Memory B cell (primary cell): ENCODE measurements around the gene KIF26B.

Experiments used
- ATAC-seq: fragments of 150-1000 bp; cut with Tn5 transposase; 2 replicates; pipeline ENCODE4 v1.10.0; 2021; ENCODE audit warnings: low read depth, mild to moderate bottlenecking, moderate library complexity
- DNase-seq, 2 donors: peaks; one replicate each; pipeline ENCODE4 v3.0.0; 2022; ENCODE audit warnings: low spot score in 2 of 2
- H3K27ac Mint-ChIP-seq: one replicate; pipeline ENCODE4 v1.8.0; 2022; ENCODE audit warnings: mild to moderate bottlenecking, moderate library complexity, mixed read lengths
- H3K27me3 Mint-ChIP-seq: one replicate; pipeline ENCODE4 v1.8.0; 2022; ENCODE audit warnings: mixed read lengths
- H3K36me3 Mint-ChIP-seq: one replicate; pipeline ENCODE4 v1.8.0; 2022; ENCODE audit warnings: mild to moderate bottlenecking, mixed read lengths
- H3K4me1 Mint-ChIP-seq: one replicate; pipeline ENCODE4 v1.8.0; 2022; ENCODE audit warnings: mixed read lengths
- H3K4me3 Mint-ChIP-seq: one replicate; pipeline ENCODE4 v1.8.0; 2022; ENCODE audit warnings: mild to moderate bottlenecking, moderate library complexity, mixed read lengths
- H3K9me3 Mint-ChIP-seq: one replicate; pipeline ENCODE4 v1.8.0; 2022; ENCODE audit warnings: mixed read lengths

KIF26B gene

GRCh38 chr1:245684166-245684565 is 529.4 kb downstream of the KIF26B start:
- peaks cover 3% of the 10 kb centered on the region for H3K27me3 Mint-ChIP-seq
- no peak overlapping the region for H3K27ac Mint-ChIP-seq
- no peak overlapping the region for H3K4me3 Mint-ChIP-seq
- no peak for DNase-seq
- H3K4me1 Mint-ChIP-seq, result peaks cover 17% of the 10 kb centered on the region
- ATAC-seq, result no peak
- H3K36me3 Mint-ChIP-seq, result no peaks in the 10 kb centered on the region
- no peaks in the 10 kb centered on the region for H3K9me3 Mint-ChIP-seq

GRCh38 chr1:245684571-245684970 is 529.8 kb downstream of the KIF26B start:
- H3K4me3 Mint-ChIP-seq, result no peak overlapping the region
- no peak overlapping the region for H3K27ac Mint-ChIP-seq
- H3K27me3 Mint-ChIP-seq, result peaks cover 5% of the 10 kb centered on the region
- peaks cover 17% of the 10 kb centered on the region for H3K4me1 Mint-ChIP-seq
- ATAC-seq, result no peak
- DNase-seq, result no peak
- H3K9me3 Mint-ChIP-seq, result no peaks in the 10 kb centered on the region
- H3K36me3 Mint-ChIP-seq, result no peaks in the 10 kb centered on the region

GRCh38 chr1:245685111-245685810 is 530.5 kb downstream of the KIF26B start:
- ATAC-seq (no peak), DNase-seq (no peak)
- Mint-ChIP-seq H3K36me3 (no peaks in the 10 kb centered on the region), H3K4me3 (no peak overlapping the region), H3K27me3 (peaks cover 6% of the 10 kb centered on the region), H3K9me3 (no peaks in the 10 kb centered on the region), H3K27ac (no peak overlapping the region), H3K4me1 (peaks cover 11% of the 10 kb centered on the region)

GRCh38 chr1:245686006-245686405 is 531.2 kb downstream of the KIF26B start:
- Mint-ChIP-seq H3K4me3 (no peak overlapping the region), H3K27me3 (peaks cover 6% of the 10 kb centered on the region), H3K4me1 (peaks cover 4% of the 10 kb centered on the region), H3K36me3 (no peaks in the 10 kb centered on the region), H3K27ac (no peak overlapping the region), H3K9me3 (no peaks in the 10 kb centered on the region)
- ATAC-seq, result no peak
- DNase-seq, result no peak

GRCh38 chr1:245686446-245687030 is 531.8 kb downstream of the KIF26B start:
- H3K27ac Mint-ChIP-seq, result no peak overlapping the region

GRCh38 chr1:245687152-245687635 is 532.4 kb downstream of the KIF26B start:
- H3K4me1 Mint-ChIP-seq, result peaks cover 4% of the 10 kb centered on the region
- ATAC-seq, result no peak
- H3K36me3 Mint-ChIP-seq, result no peaks in the 10 kb centered on the region
- DNase-seq, result no peak
- no peak overlapping the region for H3K27ac Mint-ChIP-seq
- H3K4me3 Mint-ChIP-seq, result peak overlapping the region; percentile 43
- H3K9me3 Mint-ChIP-seq, result no peaks in the 10 kb centered on the region
- H3K27me3 Mint-ChIP-seq, result peaks cover 6% of the 10 kb centered on the region

More at GRCh38 chr1:245686446-245687030, 531.8 kb downstream of the KIF26B start:
- ATAC-seq (no peak), DNase-seq (no peak)
- Mint-ChIP-seq H3K4me1 (peaks cover 4% of the 10 kb centered on the region), H3K36me3 (no peaks in the 10 kb centered on the region), H3K9me3 (no peaks in the 10 kb centered on the region), H3K4me3 (no peak overlapping the region), H3K27me3 (peaks cover 6% of the 10 kb centered on the region)

GRCh38 chr1:245687636-245688535 is 533.1 kb downstream of the KIF26B start:
- peak overlapping the region; percentile 24 for H3K4me3 Mint-ChIP-seq
- H3K36me3 Mint-ChIP-seq, result no peaks in the 10 kb centered on the region
- H3K4me1 Mint-ChIP-seq, result peaks cover 4% of the 10 kb centered on the region
- ATAC-seq (peak; percentile 53), DNase-seq (no peak)
- no peak overlapping the region for H3K27ac Mint-ChIP-seq
- H3K9me3 Mint-ChIP-seq, result no peaks in the 10 kb centered on the region
- peaks cover 6% of the 10 kb centered on the region for H3K27me3 Mint-ChIP-seq

GRCh38 chr1:245688536-245689453 is 534.0 kb downstream of the KIF26B start:
- no peak overlapping the region for H3K27ac Mint-ChIP-seq
- H3K4me1 Mint-ChIP-seq, result peaks cover 4% of the 10 kb centered on the region
- H3K4me3 Mint-ChIP-seq, result no peak overlapping the region
- H3K9me3 Mint-ChIP-seq, result no peaks in the 10 kb centered on the region
- ATAC-seq, result no peak
- no peak for DNase-seq
- peaks cover 6% of the 10 kb centered on the region for H3K27me3 Mint-ChIP-seq
- H3K36me3 Mint-ChIP-seq, result no peaks in the 10 kb centered on the region

- DNase-seq (no peak), ATAC-seq (no peak)
Measured at GRCh38 chr1:245690156-245690690, 535.4 kb downstream of the KIF26B start.

GRCh38 chr1:245690946-245691541 is 536.3 kb downstream of the KIF26B start:
- Mint-ChIP-seq H3K36me3 (peaks cover 3% of the 10 kb centered on the region), H3K9me3 (no peaks in the 10 kb centered on the region), H3K4me3 (no peak overlapping the region), H3K4me1 (peaks cover 4% of the 10 kb centered on the region), H3K27me3 (peaks cover 6% of the 10 kb centered on the region), H3K27ac (no peak overlapping the region)
- ATAC-seq, result no peak
- no peak for DNase-seq

More at GRCh38 chr1:245690156-245690690, 535.4 kb downstream of the KIF26B start:
- H3K27ac Mint-ChIP-seq, result no peak overlapping the region
- H3K36me3 Mint-ChIP-seq, result no peaks in the 10 kb centered on the region
- peaks cover 4% of the 10 kb centered on the region for H3K4me1 Mint-ChIP-seq
- peaks cover 6% of the 10 kb centered on the region for H3K27me3 Mint-ChIP-seq
- H3K4me3 Mint-ChIP-seq, result no peak overlapping the region
- no peaks in the 10 kb centered on the region for H3K9me3 Mint-ChIP-seq

GRCh38 chr1:245691897-245692296 is 537.1 kb downstream of the KIF26B start:
- no peak overlapping the region for H3K4me3 Mint-ChIP-seq
- H3K36me3 Mint-ChIP-seq, result peaks cover 3% of the 10 kb centered on the region
- DNase-seq (no peak), ATAC-seq (no peak)
- no peak overlapping the region for H3K27ac Mint-ChIP-seq
- no peaks in the 10 kb centered on the region for H3K9me3 Mint-ChIP-seq
- H3K27me3 Mint-ChIP-seq, result peaks cover 6% of the 10 kb centered on the region
- peaks cover 4% of the 10 kb centered on the region for H3K4me1 Mint-ChIP-seq

- ATAC-seq (no peak), DNase-seq (no peak)
- no peaks in the 10 kb centered on the region for H3K9me3 Mint-ChIP-seq
- H3K4me3 Mint-ChIP-seq, result no peak overlapping the region
- H3K36me3 Mint-ChIP-seq, result peaks cover 3% of the 10 kb centered on the region
- peaks cover 3% of the 10 kb centered on the region for H3K27me3 Mint-ChIP-seq
- peaks cover under 1% of the 10 kb centered on the region for H3K4me1 Mint-ChIP-seq
- no peak overlapping the region for H3K27ac Mint-ChIP-seq
Measured at GRCh38 chr1:245692318-245692717, 537.5 kb downstream of the KIF26B start.
